Heart left ventricle (tissue), 13 donors: ENCODE data around the gene ACACA.

Source experiments
- POLR2A ChIP-seq, 2 donors: fragments of 450-650 bp; IDR thresholded peaks; one replicate each; pipeline ENCODE4 v1.6.1; 2017; ENCODE audit warnings: antibody characterized with exemption in 2 of 2, mild to moderate bottlenecking in 2 of 2, moderate library complexity in 2 of 2
- TF ChIP-seq, protein P1 (sequence below), 12 donors: fragments of 200-600 bp; sonication (generic) in 4 of 12; IDR thresholded peaks; one replicate each; pipeline versions ENCODE4 v1.5.0 to v1.8.0; 2018 to 2022; ENCODE audit warnings: antibody characterized with exemption in 12 of 12, mild to moderate bottlenecking in 5 of 12
- donor health status: ischemic (EF 13 %, LVEDD 7.1; RV severe dilation, severe dysfunction).
- donor health status: DM: no; HTN: yes; CAD: no.
- donor health status: DM: no; HTN: no; CAD: no.
- donor health status: ischemic (EF 25% LVEDD 6.9; RV normal size, moderate dysfunction).
- donor health status: ischemic (EF 25% LVEDD 5.7; RV mildly dilated, moderate dysfunction).
- donor health status: ischemic (EF 35%, LVEDD 5.7; RV mildly dilated, moderate dysfunction).
- donor health status: nonischemic (EF 11% LVEDD 7.7; RV severe dilation, severe dysfunction).
- donor health status: DM: yes; HTN: yes; CAD: no.
- donor health status: PGD.
- donor health status: ischemic (EF 29% LVEDD 5.4; RV normal size, mild dysfunction).
- donor health status: nonischemic (EF 23%, LVEDD 6.1; RV moderate dilation, normal function).

DNA sequence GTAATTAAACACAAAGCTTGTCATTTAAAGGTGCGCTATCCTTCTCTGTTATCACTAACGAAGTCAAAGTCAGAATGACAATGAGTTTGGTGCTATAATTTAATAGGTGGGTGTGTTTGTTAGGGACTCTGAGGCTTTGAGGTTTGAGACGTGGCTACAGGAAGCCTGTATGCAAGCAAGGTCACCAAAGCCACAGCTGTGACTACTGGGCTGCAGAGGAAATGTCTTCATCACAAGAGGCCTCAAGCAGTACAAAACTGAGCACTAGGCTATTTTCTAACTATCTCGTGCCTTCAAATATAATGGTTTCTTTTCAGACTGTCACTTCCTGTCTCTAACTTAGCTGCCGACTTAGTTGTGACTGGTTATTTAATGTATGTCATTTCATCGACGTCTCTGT lies 316.7 kb downstream of the ACACA start:
- TF ChIP-seq, protein P1, sequence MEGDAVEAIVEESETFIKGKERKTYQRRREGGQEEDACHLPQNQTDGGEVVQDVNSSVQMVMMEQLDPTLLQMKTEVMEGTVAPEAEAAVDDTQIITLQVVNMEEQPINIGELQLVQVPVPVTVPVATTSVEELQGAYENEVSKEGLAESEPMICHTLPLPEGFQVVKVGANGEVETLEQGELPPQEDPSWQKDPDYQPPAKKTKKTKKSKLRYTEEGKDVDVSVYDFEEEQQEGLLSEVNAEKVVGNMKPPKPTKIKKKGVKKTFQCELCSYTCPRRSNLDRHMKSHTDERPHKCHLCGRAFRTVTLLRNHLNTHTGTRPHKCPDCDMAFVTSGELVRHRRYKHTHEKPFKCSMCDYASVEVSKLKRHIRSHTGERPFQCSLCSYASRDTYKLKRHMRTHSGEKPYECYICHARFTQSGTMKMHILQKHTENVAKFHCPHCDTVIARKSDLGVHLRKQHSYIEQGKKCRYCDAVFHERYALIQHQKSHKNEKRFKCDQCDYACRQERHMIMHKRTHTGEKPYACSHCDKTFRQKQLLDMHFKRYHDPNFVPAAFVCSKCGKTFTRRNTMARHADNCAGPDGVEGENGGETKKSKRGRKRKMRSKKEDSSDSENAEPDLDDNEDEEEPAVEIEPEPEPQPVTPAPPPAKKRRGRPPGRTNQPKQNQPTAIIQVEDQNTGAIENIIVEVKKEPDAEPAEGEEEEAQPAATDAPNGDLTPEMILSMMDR (IDR thresholded peaks at IDR 0.05) = no peak
- TF ChIP-seq POLR2A (IDR thresholded peaks at IDR 0.05) = no peak
